CD14-positive monocyte (primary cell): ENCODE results near the gene PRKG2. TPM values are rescaled to one million over a fixed set of nuclear protein-coding genes. Genes with fewer than 3 reads are reported as not detected.

ENCODE experiments used
- DNase-seq, 3 donors: peaks; one replicate each; pipeline ENCODE4 v3.0.0-alpha.2; 2011 to 2022
- H2AFZ ChIP-seq: 2 replicates; pipeline ENCODE4 v1.6.0; 2012; ENCODE audit warnings: mild to moderate bottlenecking, low read depth, low read length, inconsistent platforms; ENCODE audit not compliant: insufficient read depth, poor library complexity, severe bottlenecking
- H3K27ac ChIP-seq, 2 donors: 1 replicate in 1 of 2; 2 replicates in 1 of 2; pipeline ENCODE4 v1.5.1; 2012 to 2013; ENCODE audit warnings: low read length in 2 of 2, control low read depth in 1 of 2, inconsistent platforms in 1 of 2, low read depth in 1 of 2, mild to moderate bottlenecking in 1 of 2
- H3K27me3 ChIP-seq, 2 donors: one replicate each; pipeline versions ENCODE4 v1.6.0 to v1.6.1; 2011 to 2013; ENCODE audit warnings: low read length in 2 of 2; ENCODE audit not compliant: control insufficient read depth in 2 of 2, insufficient read depth in 2 of 2
- H3K36me3 ChIP-seq, 2 donors: replicated peaks in 1 of 2; 1 replicate in 1 of 2; 2 replicates in 1 of 2; pipeline versions ENCODE4 v1.5.1 to v1.6.1; 2012 to 2013; ENCODE audit warnings: low read length in 2 of 2, control low read depth in 1 of 2, inconsistent platforms in 1 of 2, mild to moderate bottlenecking in 1 of 2; ENCODE audit not compliant: insufficient read depth in 2 of 2, control insufficient read depth in 1 of 2
- H3K4me1 ChIP-seq, 2 donors: 1 replicate in 1 of 2; 2 replicates in 1 of 2; pipeline versions ENCODE4 v1.5.1 to v1.6.1; 2012 to 2013; ENCODE audit warnings: low read length in 2 of 2, control low read depth in 1 of 2, inconsistent platforms in 1 of 2, mild to moderate bottlenecking in 1 of 2, moderate library complexity in 1 of 2; ENCODE audit not compliant: insufficient read depth in 2 of 2, control insufficient read depth in 1 of 2
- H3K4me2 ChIP-seq: replicated peaks from 2 replicates; pipeline ENCODE3; 2012; ENCODE audit warnings: low read length, moderate library complexity, mild to moderate bottlenecking; ENCODE audit not compliant: poor library complexity, severe bottlenecking; ENCODE audit errors: extremely low read depth
- H3K4me3 ChIP-seq, 3 experiments: fragments of 200-600 bp in 1 of 3; sonication (generic) in 1 of 3; replicated peaks in 1 of 3; 1 replicate in 2 of 3; 2 replicates in 1 of 3; pipeline ENCODE4 v1.5.1; 2011 to 2013; ENCODE audit warnings: low read length in 3 of 3, mild to moderate bottlenecking in 3 of 3, control low read depth in 2 of 3, low read depth in 2 of 3, inconsistent platforms in 1 of 3, moderate library complexity in 1 of 3
- H3K79me2 ChIP-seq: 2 replicates; pipeline ENCODE4 v1.6.0; 2012; ENCODE audit warnings: mild to moderate bottlenecking, control low read depth, inconsistent platforms, low read length, moderate library complexity; ENCODE audit not compliant: insufficient read depth
- H3K9ac ChIP-seq: 2 replicates; pipeline ENCODE4 v1.6.0; 2017; ENCODE audit warnings: low read length, mild to moderate bottlenecking; ENCODE audit not compliant: insufficient read depth, poor library complexity, severe bottlenecking
- H3K9me3 ChIP-seq, 2 donors: replicated peaks in 1 of 2; 1 replicate in 1 of 2; 2 replicates in 1 of 2; pipeline versions ENCODE4 v1.5.1 to v1.6.1; 2012 to 2013; ENCODE audit warnings: low read length in 2 of 2, control low read depth in 1 of 2; ENCODE audit not compliant: control insufficient read depth in 1 of 2, insufficient read depth in 1 of 2
- H4K20me1 ChIP-seq: 2 replicates; pipeline ENCODE4 v1.6.0; 2012; ENCODE audit warnings: mild to moderate bottlenecking, low read length, control low read depth, moderate library complexity; ENCODE audit not compliant: insufficient read depth
- H3K27ac Mint-ChIP-seq, 7 donors: one replicate each; pipeline ENCODE4 v1.8.0; 2020; ENCODE audit warnings: mild to moderate bottlenecking in 7 of 7, mixed read lengths in 7 of 7, moderate library complexity in 6 of 7, inconsistent platforms in 2 of 7
- H3K27me3 Mint-ChIP-seq, 3 donors: one replicate each; pipeline ENCODE4 v1.8.0; 2021 to 2022; ENCODE audit warnings: low read depth in 3 of 3, mild to moderate bottlenecking in 3 of 3, mixed read lengths in 3 of 3, moderate library complexity in 3 of 3, inconsistent platforms in 1 of 3
- H3K36me3 Mint-ChIP-seq, 2 donors: one replicate each; pipeline ENCODE4 v1.8.0; 2020; ENCODE audit warnings: mixed read lengths in 2 of 2, inconsistent platforms in 1 of 2, mild to moderate bottlenecking in 1 of 2
- H3K4me1 Mint-ChIP-seq: one replicate; pipeline ENCODE4 v1.8.0; 2020; ENCODE audit warnings: mild to moderate bottlenecking, mixed read lengths
- H3K4me3 Mint-ChIP-seq, 2 donors: one replicate each; pipeline ENCODE4 v1.8.0; 2020; ENCODE audit warnings: mild to moderate bottlenecking in 2 of 2, mixed read lengths in 2 of 2, moderate library complexity in 1 of 2
- H3K9me3 Mint-ChIP-seq, 7 donors: one replicate each; pipeline ENCODE4 v1.8.0; 2020 to 2022; ENCODE audit warnings: mixed read lengths in 7 of 7, mild to moderate bottlenecking in 6 of 7, moderate library complexity in 6 of 7, inconsistent platforms in 2 of 7
- CTCF ChIP-seq: fragments of 200-600 bp; IDR thresholded peaks from one replicate; pipeline ENCODE4 v1.8.0; 2022; ENCODE audit warnings: antibody characterized with exemption, mild to moderate bottlenecking
- WGBS: methylation state at CpG from one replicate; pipeline ENCODE4 v1.1.5; 2013; ENCODE audit warnings: missing lambda C conversion rate; ENCODE audit not compliant: insufficient coverage; 5-methylcytosine and 5-hydroxymethylcytosine counted together
- intact Hi-C, 2 donors: fragments of 100-400 bp; cut with micrococcal nuclease; formaldehyde crosslinking; loops; one replicate each; pipeline versions ENCODE4 v1.15.0 to v1.15.1; 2023
- polyA plus RNA-seq, 3 donors: library from polyadenylated mRNA; depleted of rRNA in 1 of 3; unstranded in 2 of 3; stranded (reverse) in 1 of 3; fragments of 300-500 nt in 2 of 3; fragments of >200 nt in 1 of 3; fragmentation: Illumina TruSeq in 2 of 3; gene quantifications; 1 replicate in 2 of 3; 2 replicates in 1 of 3; pipeline ENCODE4 v1.2.3, GENCODE V29; 2012 to 2021

Gene PRKG2
- polyA plus RNA-seq, 3 donors: 0.10 TPM; not detected in 2

- no peak overlapping the region for H3K4me3 ChIP-seq
- 20% methylated on average over 1 of the region's 5 CpGs for WGBS
- no peak overlapping the region for H3K4me2 ChIP-seq
- H3K9ac ChIP-seq: no peak overlapping the region
- H3K27ac Mint-ChIP-seq: no peak overlapping the region
- H3K27me3 ChIP-seq: no peaks in the 10 kb centered on the region
- H3K27ac ChIP-seq: no peak overlapping the region
- H3K4me3 Mint-ChIP-seq: no peak overlapping the region
- intact Hi-C loops: no loop called here
- no peaks in the 10 kb centered on the region for H3K4me1 Mint-ChIP-seq
- H4K20me1 ChIP-seq: no peaks in the 10 kb centered on the region
- H3K4me1 ChIP-seq: no peaks in the 10 kb centered on the region
- no peaks in the 10 kb centered on the region for H3K9me3 Mint-ChIP-seq
- no peaks in the 10 kb centered on the region for H3K36me3 Mint-ChIP-seq
- no peaks in the 10 kb centered on the region for H3K79me2 ChIP-seq
- no peak for DNase-seq
- H3K9me3 ChIP-seq: no peaks in the 10 kb centered on the region
- H2AFZ ChIP-seq: no peak overlapping the region
- H3K36me3 ChIP-seq: no peaks in the 10 kb centered on the region
- no peak for TF ChIP-seq CTCF
- no peaks in the 10 kb centered on the region for H3K27me3 Mint-ChIP-seq
Observed at GRCh38 chr4:81166458-81167160, 48.4 kb downstream of the PRKG2 start.

GRCh38 chr4:81165861-81166430 lies 49.1 kb downstream of the PRKG2 start:
- Histone ChIP-seq H3K27ac (no peak overlapping the region), H3K9ac (no peak overlapping the region), H3K9me3 (no peaks in the 10 kb centered on the region), H3K27me3 (no peaks in the 10 kb centered on the region), H2AFZ (no peak overlapping the region), H3K79me2 (no peaks in the 10 kb centered on the region), H3K4me3 (no peak overlapping the region), H4K20me1 (no peaks in the 10 kb centered on the region), H3K4me1 (no peaks in the 10 kb centered on the region), H3K36me3 (no peaks in the 10 kb centered on the region), H3K4me2 (no peak overlapping the region)
- no peak for TF ChIP-seq CTCF
- H3K27me3 Mint-ChIP-seq: no peaks in the 10 kb centered on the region
- intact Hi-C loops: no loop called here
- no peaks in the 10 kb centered on the region for H3K9me3 Mint-ChIP-seq
- DNase-seq: no peak
- WGBS: 83% methylated on average over 1 of the region's 1 CpG
- H3K36me3 Mint-ChIP-seq: no peaks in the 10 kb centered on the region
- no peak overlapping the region for H3K27ac Mint-ChIP-seq
- no peak overlapping the region for H3K4me3 Mint-ChIP-seq
- no peaks in the 10 kb centered on the region for H3K4me1 Mint-ChIP-seq
